ENCODE data around the gene MTCL3.

The MTCL3 gene

GRCh38 chr6:127566651-127567050 lies 47.5 kb upstream of the MTCL3 start:
- no peaks in the 10 kb centered on the region for H3K36me3 ChIP-seq (ENCODE audit: control insufficient read depth in 2 of 2, extremely low read depth in 1 of 2, insufficient read depth in 2 of 2, low read length in 2 of 2)
- H3K27ac ChIP-seq (ENCODE audit: control insufficient read depth, insufficient read depth, low read length): no peak overlapping the region
- H4K20me1 ChIP-seq (ENCODE audit: control insufficient read depth, extremely low read depth, insufficient read depth, low read length): no peaks in the 10 kb centered on the region
- H3K4me3 ChIP-seq (ENCODE audit: control insufficient read depth in 2 of 3, extremely low read depth in 1 of 3, insufficient read depth in 2 of 3, low read depth in 1 of 3, low read length in 3 of 3): no peak overlapping the region
- no peak overlapping the region for H3K9ac ChIP-seq (ENCODE audit: control insufficient read depth, extremely low read depth, insufficient read depth, low read length)
- H3K9me3 ChIP-seq (ENCODE audit: control insufficient read depth, low read depth, low read length): no peaks in the 10 kb centered on the region
- dilution Hi-C loops (cut with MboI; ENCODE audit: extremely low pct_ligation_motif_present, low sequenced_read_pairs): no loop called here
- FAIRE-seq (no peak), DNase-seq (ENCODE audit: low read depth, low spot score) (no peak)
- no peak overlapping the region for H2AFZ ChIP-seq (ENCODE audit: control insufficient read depth, low read length)
- no peaks in the 10 kb centered on the region for H3K79me2 ChIP-seq (ENCODE audit: control insufficient read depth, insufficient read depth, low read length)
- no peaks in the 10 kb centered on the region for H3K27me3 ChIP-seq (ENCODE audit: control insufficient read depth, extremely low read depth, insufficient read depth, low read length)
- no peak overlapping the region for H3K4me2 ChIP-seq (ENCODE audit: control insufficient read depth, extremely low read depth, insufficient read depth, low read depth, low read length)
- H3K4me1 ChIP-seq (ENCODE audit: control insufficient read depth, extremely low read depth, insufficient read depth, low read length): peaks cover 4% of the 10 kb centered on the region
- no peak for TF ChIP-seq EZH2 (IDR thresholded peaks at IDR 0.05; ENCODE audit: low read length)
- TF ChIP-seq, protein P1, sequence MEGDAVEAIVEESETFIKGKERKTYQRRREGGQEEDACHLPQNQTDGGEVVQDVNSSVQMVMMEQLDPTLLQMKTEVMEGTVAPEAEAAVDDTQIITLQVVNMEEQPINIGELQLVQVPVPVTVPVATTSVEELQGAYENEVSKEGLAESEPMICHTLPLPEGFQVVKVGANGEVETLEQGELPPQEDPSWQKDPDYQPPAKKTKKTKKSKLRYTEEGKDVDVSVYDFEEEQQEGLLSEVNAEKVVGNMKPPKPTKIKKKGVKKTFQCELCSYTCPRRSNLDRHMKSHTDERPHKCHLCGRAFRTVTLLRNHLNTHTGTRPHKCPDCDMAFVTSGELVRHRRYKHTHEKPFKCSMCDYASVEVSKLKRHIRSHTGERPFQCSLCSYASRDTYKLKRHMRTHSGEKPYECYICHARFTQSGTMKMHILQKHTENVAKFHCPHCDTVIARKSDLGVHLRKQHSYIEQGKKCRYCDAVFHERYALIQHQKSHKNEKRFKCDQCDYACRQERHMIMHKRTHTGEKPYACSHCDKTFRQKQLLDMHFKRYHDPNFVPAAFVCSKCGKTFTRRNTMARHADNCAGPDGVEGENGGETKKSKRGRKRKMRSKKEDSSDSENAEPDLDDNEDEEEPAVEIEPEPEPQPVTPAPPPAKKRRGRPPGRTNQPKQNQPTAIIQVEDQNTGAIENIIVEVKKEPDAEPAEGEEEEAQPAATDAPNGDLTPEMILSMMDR (optimal IDR thresholded peaks at IDR 0.05 in 1 of 3, IDR thresholded peaks at IDR 0.05 in 1 of 3, conservative IDR thresholded peaks at IDR 0.05 in 1 of 3; ENCODE audit: extremely low read depth in 1 of 3, insufficient read depth in 2 of 3, low read length in 3 of 3): no peak
- no peaks in the 10 kb centered on the region for H3K9me1 ChIP-seq (ENCODE audit: control insufficient read depth, extremely low read depth, insufficient read depth, low read length)

DNA sequence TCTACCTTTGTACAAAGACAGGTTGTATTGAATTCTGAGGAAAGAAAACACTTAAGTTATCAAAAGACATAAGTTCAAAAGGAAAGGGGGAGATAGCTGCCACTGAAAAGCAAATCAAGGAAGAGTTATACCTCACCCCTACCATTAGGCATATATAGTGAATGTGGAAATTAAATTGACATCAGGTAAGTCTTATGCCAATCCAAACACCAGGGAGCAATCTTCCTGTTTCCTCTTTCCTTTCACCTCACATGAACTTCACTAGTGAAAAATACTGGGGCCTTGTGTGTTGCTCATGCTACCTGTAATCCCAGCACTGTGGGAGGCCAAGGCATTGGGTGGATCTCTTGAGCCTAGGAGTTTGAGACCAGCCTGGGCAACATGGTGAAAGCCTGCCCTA lies 47.0 kb upstream of the MTCL3 start:
- Histone ChIP-seq H3K27me3 (ENCODE audit: control insufficient read depth, extremely low read depth, insufficient read depth, low read length) (no peaks in the 10 kb centered on the region), H3K9ac (ENCODE audit: control insufficient read depth, extremely low read depth, insufficient read depth, low read length) (no peak overlapping the region), H4K20me1 (ENCODE audit: control insufficient read depth, extremely low read depth, insufficient read depth, low read length) (no peaks in the 10 kb centered on the region), H3K9me1 (ENCODE audit: control insufficient read depth, extremely low read depth, insufficient read depth, low read length) (no peaks in the 10 kb centered on the region), H3K79me2 (ENCODE audit: control insufficient read depth, insufficient read depth, low read length) (no peaks in the 10 kb centered on the region), H3K4me3 (ENCODE audit: control insufficient read depth in 2 of 3, extremely low read depth in 1 of 3, insufficient read depth in 2 of 3, low read depth in 1 of 3, low read length in 3 of 3) (no peak overlapping the region), H3K4me1 (ENCODE audit: control insufficient read depth, extremely low read depth, insufficient read depth, low read length) (peaks cover 4% of the 10 kb centered on the region), H3K4me2 (ENCODE audit: control insufficient read depth, extremely low read depth, insufficient read depth, low read depth, low read length) (no peak overlapping the region), H3K9me3 (ENCODE audit: control insufficient read depth, low read depth, low read length) (no peaks in the 10 kb centered on the region), H3K27ac (ENCODE audit: control insufficient read depth, insufficient read depth, low read length) (no peak overlapping the region), H2AFZ (ENCODE audit: control insufficient read depth, low read length) (no peak overlapping the region), H3K36me3 (ENCODE audit: control insufficient read depth in 2 of 2, extremely low read depth in 1 of 2, insufficient read depth in 2 of 2, low read length in 2 of 2) (no peaks in the 10 kb centered on the region)
- TF ChIP-seq, protein P1 (optimal IDR thresholded peaks at IDR 0.05 in 1 of 3, IDR thresholded peaks at IDR 0.05 in 1 of 3, conservative IDR thresholded peaks at IDR 0.05 in 1 of 3; ENCODE audit: extremely low read depth in 1 of 3, insufficient read depth in 2 of 3, low read length in 3 of 3): no peak
- no peak for TF ChIP-seq EZH2 (IDR thresholded peaks at IDR 0.05; ENCODE audit: low read length)
- no peak for FAIRE-seq
- dilution Hi-C loops (cut with MboI; ENCODE audit: extremely low pct_ligation_motif_present, low sequenced_read_pairs): no loop called here
- DNase-seq (ENCODE audit: low read depth, low spot score): no peak

All from keratinocyte (primary cell).